ENCODE results near the gene SSR1. TPM values are rescaled to one million over a fixed set of nuclear protein-coding genes. Genes with fewer than 3 reads are reported as not detected.
A peak's percentile ranks its signal among the peaks of the same experiment; 100 is the strongest.
"Not testable (repeated sequence)": the region's sequence is repeated elsewhere in the genome, so short reads cannot be mapped to it uniquely, and the experiment has no call there.

The SSR1 gene
- total RNA-seq, 4 donors from 2014 or later: 26.6 to 65.7 (median 36.8) TPM

DNA sequence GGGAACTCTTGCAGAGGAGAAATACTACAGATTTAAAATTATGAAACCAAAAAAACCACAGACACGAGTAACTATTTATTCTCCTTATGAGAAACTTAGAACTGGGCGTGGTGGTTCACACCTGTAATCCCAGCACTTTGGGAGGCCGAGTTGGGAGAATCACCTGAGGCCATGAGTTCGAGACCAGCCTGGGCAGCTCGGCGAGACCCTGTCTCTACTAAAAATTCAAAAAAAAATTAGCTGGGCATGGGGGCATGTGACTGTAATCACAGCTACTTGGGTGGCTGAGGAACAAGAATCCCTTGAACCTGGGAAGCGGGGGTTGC is 36.8 kb downstream of the SSR1 start:
- Histone ChIP-seq H3K27me3 (no peaks in the 10 kb centered on the region), H3K4me1 (peaks cover 0 to 6% (median 0%) of the 10 kb centered on the region in 4 donors), H3K9me3 (no peaks in the 10 kb centered on the region), H3K4me3 (no peak overlapping the region), H3K27ac (no peak overlapping the region), H3K36me3 (no peaks in the 10 kb centered on the region)
- no peak for TF ChIP-seq POLR2A (IDR thresholded peaks at IDR 0.05)
- TF ChIP-seq, protein P1, sequence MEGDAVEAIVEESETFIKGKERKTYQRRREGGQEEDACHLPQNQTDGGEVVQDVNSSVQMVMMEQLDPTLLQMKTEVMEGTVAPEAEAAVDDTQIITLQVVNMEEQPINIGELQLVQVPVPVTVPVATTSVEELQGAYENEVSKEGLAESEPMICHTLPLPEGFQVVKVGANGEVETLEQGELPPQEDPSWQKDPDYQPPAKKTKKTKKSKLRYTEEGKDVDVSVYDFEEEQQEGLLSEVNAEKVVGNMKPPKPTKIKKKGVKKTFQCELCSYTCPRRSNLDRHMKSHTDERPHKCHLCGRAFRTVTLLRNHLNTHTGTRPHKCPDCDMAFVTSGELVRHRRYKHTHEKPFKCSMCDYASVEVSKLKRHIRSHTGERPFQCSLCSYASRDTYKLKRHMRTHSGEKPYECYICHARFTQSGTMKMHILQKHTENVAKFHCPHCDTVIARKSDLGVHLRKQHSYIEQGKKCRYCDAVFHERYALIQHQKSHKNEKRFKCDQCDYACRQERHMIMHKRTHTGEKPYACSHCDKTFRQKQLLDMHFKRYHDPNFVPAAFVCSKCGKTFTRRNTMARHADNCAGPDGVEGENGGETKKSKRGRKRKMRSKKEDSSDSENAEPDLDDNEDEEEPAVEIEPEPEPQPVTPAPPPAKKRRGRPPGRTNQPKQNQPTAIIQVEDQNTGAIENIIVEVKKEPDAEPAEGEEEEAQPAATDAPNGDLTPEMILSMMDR (IDR thresholded peaks at IDR 0.05): no peak
- no peak for DNase-seq

DNA sequence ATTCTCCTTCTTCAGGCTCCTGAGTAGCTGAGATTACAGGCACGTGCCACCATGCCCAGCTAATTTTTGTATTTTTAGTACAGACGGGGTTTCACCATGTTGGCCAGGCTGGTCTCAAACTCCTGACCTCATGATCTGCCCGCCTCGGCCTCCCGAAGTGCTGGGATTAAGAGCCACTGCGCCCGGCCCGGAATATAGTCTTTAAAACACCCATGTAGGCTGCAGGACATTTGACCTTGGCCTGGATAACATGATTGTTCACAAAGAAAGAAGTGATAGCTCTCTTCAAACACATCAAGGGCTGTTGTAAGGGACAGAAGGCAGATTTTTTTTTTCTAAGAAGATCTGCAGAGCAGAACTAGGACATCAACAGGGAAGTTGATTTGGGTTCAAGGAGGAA is 38.5 kb downstream of the SSR1 start:
- not testable (repeated sequence) for H3K27ac ChIP-seq, H3K36me3 ChIP-seq, H3K4me3 ChIP-seq, H3K4me1 ChIP-seq, H3K27me3 ChIP-seq, DNase-seq, H3K9me3 ChIP-seq

DNA sequence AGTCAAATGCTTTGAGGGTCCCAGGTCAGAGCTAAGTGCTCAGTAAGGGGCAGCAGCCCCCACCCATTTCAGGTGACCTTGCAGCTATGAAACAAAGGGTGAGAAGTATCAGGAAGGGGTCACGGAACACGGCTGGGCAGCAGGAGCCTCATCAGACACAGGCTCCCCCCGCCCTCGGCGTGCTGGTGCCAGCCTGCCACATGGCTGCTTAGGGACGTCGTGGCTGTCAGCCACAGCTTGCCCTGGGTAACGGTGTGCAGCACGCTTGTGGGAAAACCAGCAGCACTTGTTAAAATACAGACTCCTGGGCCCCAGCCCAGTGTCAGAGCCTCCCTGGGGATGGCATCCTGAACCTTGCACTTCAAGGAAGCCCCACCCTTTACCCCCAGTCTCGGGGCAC is 39.3 kb downstream of the SSR1 start:
- Histone ChIP-seq H3K27me3 (no peaks in the 10 kb centered on the region), H3K9me3 (no peaks in the 10 kb centered on the region), H3K4me3 (no peak overlapping the region), H3K27ac (no peak overlapping the region), H3K36me3 (no peaks in the 10 kb centered on the region), H3K4me1 (peaks cover 0 to 6% (median 0%) of the 10 kb centered on the region in 4 donors)
- no peak for DNase-seq
- TF ChIP-seq, protein P1 (IDR thresholded peaks at IDR 0.05): no peak
- TF ChIP-seq POLR2A (IDR thresholded peaks at IDR 0.05): no peak

DNA sequence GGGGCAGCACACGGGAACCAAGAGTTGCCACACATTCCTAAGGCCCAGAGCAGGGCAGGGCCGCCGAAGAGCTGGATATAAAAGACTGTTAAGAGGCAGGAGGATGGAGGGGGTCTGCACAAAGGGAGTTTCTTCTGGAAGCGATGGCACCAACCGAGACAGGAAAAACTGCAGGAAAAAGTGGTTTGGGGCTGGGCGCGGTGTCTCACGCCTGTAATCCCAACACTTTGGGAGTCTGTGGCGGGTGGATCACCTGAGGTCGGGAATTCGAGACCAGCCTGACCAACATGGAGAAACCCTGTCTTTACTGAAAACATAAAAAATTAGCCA is 41.8 kb downstream of the SSR1 start:
- Histone ChIP-seq H3K36me3 (no peaks in the 10 kb centered on the region), H3K9me3 (no peaks in the 10 kb centered on the region), H3K4me1 (no peaks in the 10 kb centered on the region), H3K4me3 (no peak overlapping the region), H3K27me3 (no peaks in the 10 kb centered on the region), H3K27ac (no peak overlapping the region)
- TF ChIP-seq, protein P1 (IDR thresholded peaks at IDR 0.05): no peak
- TF ChIP-seq POLR2A (IDR thresholded peaks at IDR 0.05): no peak
- no peak for DNase-seq

DNA sequence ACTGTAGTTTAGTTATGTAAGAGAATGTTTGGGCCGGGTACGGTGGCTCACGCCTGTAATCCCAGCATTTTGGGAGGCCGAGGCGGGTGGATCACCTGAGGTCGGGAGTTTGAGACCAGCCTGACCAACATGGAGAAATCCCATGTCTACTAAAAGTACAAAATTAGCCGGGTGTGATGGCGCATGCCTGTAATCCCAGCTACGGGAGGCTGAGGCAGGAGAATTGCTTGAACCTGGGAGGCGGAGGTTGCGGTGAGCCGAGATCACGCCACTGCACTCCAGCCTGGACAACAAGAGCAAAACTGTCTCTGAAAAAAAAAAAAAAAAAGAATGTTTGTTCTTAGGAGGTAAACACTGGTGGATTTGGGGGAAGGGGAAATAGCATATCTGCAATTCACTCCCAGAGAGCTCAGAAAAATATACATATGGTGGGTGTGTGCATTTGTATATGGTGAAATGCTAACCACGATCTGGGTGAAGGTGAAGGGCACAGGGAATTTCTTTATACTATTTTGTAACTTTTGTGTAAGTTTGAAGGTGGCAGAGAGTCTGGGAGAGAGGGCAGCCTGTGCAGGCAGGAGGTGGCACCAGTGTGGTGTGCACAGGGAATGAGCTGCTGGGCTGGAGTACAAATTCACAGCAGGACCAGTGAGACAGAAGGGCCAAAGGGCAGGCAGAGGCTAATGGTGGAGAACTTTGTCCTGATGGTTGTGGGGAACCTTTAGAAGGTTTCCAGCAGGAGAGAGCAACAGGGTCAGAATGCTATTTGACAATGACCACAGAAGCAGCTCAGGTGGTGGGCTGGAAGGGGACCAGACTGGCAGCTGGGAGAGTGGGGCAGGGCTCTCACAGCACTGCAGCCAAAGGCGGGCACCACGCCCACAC is 42.4 kb downstream of the SSR1 start:
- Histone ChIP-seq H3K36me3 (no peaks in the 10 kb centered on the region), H3K4me1 (no peaks in the 10 kb centered on the region), H3K4me3 (no peak overlapping the region), H3K9me3 (no peaks in the 10 kb centered on the region), H3K27me3 (no peaks in the 10 kb centered on the region), H3K27ac (no peak overlapping the region)
- TF ChIP-seq, protein P1 (IDR thresholded peaks at IDR 0.05): no peak
- no peak for TF ChIP-seq POLR2A (IDR thresholded peaks at IDR 0.05)
- DNase-seq: peak in 1 of 3 donors; percentile 61

DNA sequence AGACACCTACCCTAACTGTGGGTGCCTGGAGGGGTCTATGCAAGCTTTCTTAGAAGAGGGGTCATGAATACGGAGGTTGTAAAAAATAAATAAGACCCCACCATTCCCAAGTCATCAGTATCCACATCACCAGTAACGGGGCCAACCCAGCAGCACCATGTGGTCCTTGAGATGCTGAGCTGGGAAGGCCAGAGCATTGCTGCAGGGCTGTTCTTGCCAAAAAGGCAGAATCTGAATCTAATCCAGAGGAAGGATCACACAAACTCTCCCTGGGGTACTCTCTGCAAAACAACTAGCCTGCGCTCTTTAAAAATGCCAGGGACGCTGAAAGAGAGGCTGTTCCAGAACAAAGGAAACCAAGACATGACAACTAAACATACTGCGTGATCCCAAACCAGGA is 43.2 kb downstream of the SSR1 start:
- Histone ChIP-seq H3K27me3 (no peaks in the 10 kb centered on the region), H3K36me3 (no peaks in the 10 kb centered on the region), H3K4me3 (no peak overlapping the region), H3K4me1 (no peaks in the 10 kb centered on the region), H3K27ac (no peak overlapping the region), H3K9me3 (no peaks in the 10 kb centered on the region)
- DNase-seq: no peak
- TF ChIP-seq, protein P1 (IDR thresholded peaks at IDR 0.05): no peak
- TF ChIP-seq POLR2A (IDR thresholded peaks at IDR 0.05): no peak

Data from Peyer's patch (tissue), 4 donors.